Erythroblast (primary cell): ENCODE data around the gene SLC1A2.

Experiments
- DNase-seq, 2 experiments: peaks; one replicate each; lab custom pipeline; 2025; lab: John Stamatoyannopoulos, UW
- GATA1 ChIP-seq: IDR thresholded peaks from 2 replicates; pipeline ENCODE4 v1.6.1; 2011; ENCODE audit warnings: low read depth, mild to moderate bottlenecking, control low read depth, low read length, moderate library complexity
- POLR2A ChIP-seq: IDR thresholded peaks from 2 replicates; pipeline ENCODE4 v1.6.1; 2011; ENCODE audit warnings: mild to moderate bottlenecking, low read length

Gene SLC1A2

GRCh38 chr11:35317253-35317652 is 102.1 kb downstream of the SLC1A2 start:
- TF ChIP-seq POLR2A (no peak), GATA1 (no peak)
- no peak for DNase-seq

- TF ChIP-seq GATA1 (no peak), POLR2A (no peak)
- DNase-seq: no peak
Measured at GRCh38 chr11:35316161-35316560, 103.2 kb downstream of the SLC1A2 start.

GRCh38 chr11:35313760-35314153 is 105.6 kb downstream of the SLC1A2 start:
- no peak for DNase-seq
- TF ChIP-seq GATA1: no peak
- no peak for TF ChIP-seq POLR2A

GRCh38 chr11:35313066-35313759 is 106.1 kb downstream of the SLC1A2 start:
- no peak for DNase-seq
- TF ChIP-seq GATA1 (no peak), POLR2A (no peak)

- TF ChIP-seq GATA1 (no peak), POLR2A (no peak)
- no peak for DNase-seq
Measured at GRCh38 chr11:35311331-35311730, 108.0 kb downstream of the SLC1A2 start.

- TF ChIP-seq POLR2A: no peak
- no peak for TF ChIP-seq GATA1
- no peak for DNase-seq
Measured at GRCh38 chr11:35308157-35308556, 111.2 kb downstream of the SLC1A2 start.

GRCh38 chr11:35307221-35307621 is 112.1 kb downstream of the SLC1A2 start:
- no peak for DNase-seq
- TF ChIP-seq POLR2A (no peak), GATA1 (no peak)

- DNase-seq: peak; percentile 9 to 36
Measured at GRCh38 chr11:35305670-35306382, 113.5 kb downstream of the SLC1A2 start.

GRCh38 chr11:35304900-35305460 is 114.4 kb downstream of the SLC1A2 start:
- DNase-seq: no peak
- TF ChIP-seq POLR2A: no peak
- TF ChIP-seq GATA1: no peak

More at GRCh38 chr11:35305670-35306382, 113.5 kb downstream of the SLC1A2 start:
- TF ChIP-seq POLR2A: no peak
- no peak for TF ChIP-seq GATA1

- TF ChIP-seq POLR2A (no peak), GATA1 (no peak)
- no peak for DNase-seq
Measured at GRCh38 chr11:35304386-35304775, 115.0 kb downstream of the SLC1A2 start.

GRCh38 chr11:35303596-35304385 is 115.6 kb downstream of the SLC1A2 start:
- no peak for DNase-seq

GRCh38 chr11:35302398-35302797 is 117.0 kb downstream of the SLC1A2 start:
- no peak for TF ChIP-seq POLR2A
- TF ChIP-seq GATA1: no peak

More at GRCh38 chr11:35303596-35304385, 115.6 kb downstream of the SLC1A2 start:
- TF ChIP-seq POLR2A (no peak), GATA1 (no peak)

GRCh38 chr11:35298369-35298768 is 121.0 kb downstream of the SLC1A2 start:
- TF ChIP-seq GATA1: no peak
- TF ChIP-seq POLR2A: no peak
- no peak for DNase-seq

More at GRCh38 chr11:35302398-35302797, 117.0 kb downstream of the SLC1A2 start:
- no peak for DNase-seq

GRCh38 chr11:35295751-35296150 is 123.6 kb downstream of the SLC1A2 start:
- TF ChIP-seq POLR2A: no peak
- no peak for TF ChIP-seq GATA1
- DNase-seq: no peak
